Endothelial cell of umbilical vein (primary cell): ENCODE results near the gene LRRC28. TPM values are rescaled to one million over a fixed set of nuclear protein-coding genes. Genes with fewer than 3 reads are reported as not detected.

Source experiments
- BruUV-seq: library from RNA; stranded (reverse); fragments of 400-500 nt; replicated peaks from 2 replicates; lab custom pipeline; 2021; lab: Mats Ljungman, UMichigan
- CTCF ChIA-PET: fragments of 300-600, 350-600 bp; sonication (Branson Sonifier 250); formaldehyde crosslinking; loops from one replicate; lab custom pipeline; 2021; ENCODE audit warnings: antibody characterized with exemption, inconsistent platforms; lab: Charles Lee
- POLR2A ChIA-PET: fragments of 300-600, 350-600 bp; sonication (Branson Sonifier 250); formaldehyde crosslinking; loops from one replicate; lab custom pipeline; 2021; ENCODE audit warnings: antibody characterized with exemption, inconsistent platforms; lab: Charles Lee
- DNase-seq: peaks from one replicate; pipeline ENCODE4 v3.0.0-alpha.2; 2011; ENCODE audit warnings: low read depth, low spot score
- FAIRE-seq: peaks from 2 replicates; lab custom pipeline; 2011; peaks lifted over from hg19 to GRCh38; lab: Jason Lieb, UNC
- H2AFZ ChIP-seq: 2 replicates; pipeline ENCODE4 v1.6.0; 2012; ENCODE audit warnings: low read depth, low read length, control low read depth, inconsistent platforms
- H3K27ac ChIP-seq: 2 replicates; pipeline ENCODE4 v1.5.1; 2011; ENCODE audit warnings: low read depth, mild to moderate bottlenecking, control low read depth, low read length, moderate library complexity; ENCODE audit not compliant: insufficient read depth
- H3K27me3 ChIP-seq, 2 experiments: 2 replicates each; pipeline versions ENCODE4 v1.6.0 to v1.6.1; 2011; ENCODE audit warnings: low read length in 2 of 2, mixed read lengths in 1 of 2; ENCODE audit not compliant: control insufficient read depth in 2 of 2, insufficient read depth in 2 of 2
- H3K36me3 ChIP-seq, 2 experiments: 2 replicates in 1 of 2; 3 replicates in 1 of 2; pipeline ENCODE4 v1.5.1; 2011; ENCODE audit warnings: low read length in 2 of 2, mild to moderate bottlenecking in 1 of 2, moderate library complexity in 1 of 2; ENCODE audit not compliant: control insufficient read depth in 2 of 2, insufficient read depth in 2 of 2; ENCODE audit errors: extremely low read depth in 1 of 2
- H3K4me1 ChIP-seq: 3 replicates; pipeline ENCODE4 v1.5.1; 2011; ENCODE audit warnings: mild to moderate bottlenecking, low read length; ENCODE audit not compliant: control insufficient read depth, insufficient read depth; ENCODE audit errors: extremely low read depth
- H3K4me2 ChIP-seq: 2 replicates; pipeline ENCODE4 v1.6.1; 2011; ENCODE audit warnings: low read length, control low read depth, mixed read lengths; ENCODE audit not compliant: insufficient read depth
- H3K4me3 ChIP-seq, 3 experiments: fragments of 200-600 bp in 1 of 3; sonication (generic), shearing (Covaris generic) in 1 of 3; replicated peaks in 1 of 3; 2 replicates each; pipeline ENCODE4 v1.5.1; 2011 to 2016; ENCODE audit warnings: control low read depth in 3 of 3, low read length in 3 of 3, mild to moderate bottlenecking in 2 of 3, inconsistent platforms in 1 of 3, low read depth in 1 of 3, moderate library complexity in 1 of 3; ENCODE audit not compliant: insufficient read depth in 1 of 3
- H3K79me2 ChIP-seq: 2 replicates; pipeline ENCODE4 v1.6.0; 2012; ENCODE audit warnings: low read length, inconsistent platforms; ENCODE audit not compliant: control insufficient read depth, insufficient read depth
- H3K9ac ChIP-seq: replicated peaks from 2 replicates; pipeline ENCODE3; 2011; ENCODE audit warnings: low read length, control low read depth; ENCODE audit not compliant: insufficient read depth; ENCODE audit errors: extremely low read depth
- H3K9me1 ChIP-seq: replicated peaks from 3 replicates; pipeline ENCODE4 v1.6.0; 2011; ENCODE audit warnings: mild to moderate bottlenecking, low read length; ENCODE audit not compliant: control insufficient read depth, insufficient read depth; ENCODE audit errors: extremely low read depth
- H3K9me3 ChIP-seq: replicated peaks from 2 replicates; pipeline ENCODE4 v1.5.1; 2012; ENCODE audit warnings: low read length, inconsistent platforms; ENCODE audit not compliant: control insufficient read depth, insufficient read depth
- H4K20me1 ChIP-seq: replicated peaks from 2 replicates; pipeline ENCODE3; 2011; ENCODE audit warnings: mild to moderate bottlenecking, low read length; ENCODE audit not compliant: control insufficient read depth, insufficient read depth; ENCODE audit errors: extremely low read depth
- EZH2 ChIP-seq: IDR thresholded peaks from 2 replicates; pipeline ENCODE4 v1.6.1; 2012; ENCODE audit warnings: borderline replicate concordance, low read depth, mild to moderate bottlenecking, moderate library complexity, low read length, inconsistent platforms; ENCODE audit not compliant: severe bottlenecking
- FOS ChIP-seq: IDR thresholded peaks from 2 replicates; pipeline ENCODE4 v1.6.1; 2011; ENCODE audit warnings: mild to moderate bottlenecking, low read length, moderate library complexity, borderline replicate concordance; ENCODE audit not compliant: insufficient read depth
- GATA2 ChIP-seq: IDR thresholded peaks from 2 replicates; pipeline ENCODE4 v1.7.0; 2011; ENCODE audit warnings: low read depth, mild to moderate bottlenecking, moderate library complexity, mixed read lengths, low read length; ENCODE audit not compliant: insufficient read length, insufficient read depth
- JUN ChIP-seq: IDR thresholded peaks from 2 replicates; pipeline ENCODE4 v1.6.1; 2011; ENCODE audit warnings: borderline replicate concordance, low read depth; ENCODE audit not compliant: insufficient read length, insufficient read depth
- MYC ChIP-seq: IDR thresholded peaks from one replicate; pipeline ENCODE4 v1.6.1; 2011; ENCODE audit warnings: mild to moderate bottlenecking, low read depth, low read length
- POLR2A ChIP-seq: IDR thresholded peaks from 2 replicates; pipeline ENCODE4 v1.6.1; 2012; ENCODE audit warnings: low read depth, mild to moderate bottlenecking, control low read depth, low read length
- POLR2AphosphoS5 ChIP-seq: IDR thresholded peaks from 2 replicates; pipeline ENCODE4 v1.6.1; 2012; ENCODE audit warnings: low read depth, mild to moderate bottlenecking, control low read depth, low read length, moderate library complexity; ENCODE audit not compliant: insufficient read depth
- dilution Hi-C: fragments of 300-500 bp; cut with MboI; formaldehyde crosslinking; loops from one replicate; pipeline ENCODE4 v1.15.0; 2019; ENCODE audit warnings: low sequenced_read_pairs; ENCODE audit not compliant: extremely low pct_ligation_motif_present
- intact Hi-C: fragments of 100-400 bp; cut with micrococcal nuclease; formaldehyde crosslinking; loops from one replicate; pipeline ENCODE4 v1.10.0; 2022
- polyA plus RNA-seq, 4 experiments: library from polyadenylated mRNA; depleted of rRNA in 3 of 4; stranded (reverse) in 3 of 4; unstranded in 1 of 4; fragments of >200 nt; gene quantifications; 2 replicates each; pipeline versions ENCODE4 v1.2.1 to v1.2.3, GENCODE V29; 2011 to 2012; ENCODE audit warnings: missing spikeins in 1 of 4
- total RNA-seq: library from RNA; stranded (reverse); gene quantifications from 2 replicates; pipeline ENCODE4 v1.2.3, GENCODE V29; 2021
- TF ChIP-seq, protein P1 (sequence below): IDR thresholded peaks from 2 replicates; pipeline ENCODE4 v1.6.1; 2011; ENCODE audit not compliant: insufficient read depth, insufficient read length
- TF ChIP-seq, protein P2 (sequence below), 2 donors: IDR thresholded peaks; 1 replicate in 1 of 2; 2 replicates in 1 of 2; pipeline ENCODE4 v1.5.1; 2011; ENCODE audit warnings: low read length in 2 of 2, mild to moderate bottlenecking in 2 of 2, moderate library complexity in 2 of 2, control low read depth in 1 of 2, inconsistent platforms in 1 of 2, low read depth in 1 of 2; ENCODE audit not compliant: insufficient read depth in 1 of 2; ENCODE audit errors: extremely low read depth in 1 of 2

The LRRC28 gene
- total and polyA plus RNA-seq, 2 donors (not counting 3 experiments of a cell fraction or from before 2014, with no cell fraction given), result 19.6 to 26.7 TPM

DNA sequence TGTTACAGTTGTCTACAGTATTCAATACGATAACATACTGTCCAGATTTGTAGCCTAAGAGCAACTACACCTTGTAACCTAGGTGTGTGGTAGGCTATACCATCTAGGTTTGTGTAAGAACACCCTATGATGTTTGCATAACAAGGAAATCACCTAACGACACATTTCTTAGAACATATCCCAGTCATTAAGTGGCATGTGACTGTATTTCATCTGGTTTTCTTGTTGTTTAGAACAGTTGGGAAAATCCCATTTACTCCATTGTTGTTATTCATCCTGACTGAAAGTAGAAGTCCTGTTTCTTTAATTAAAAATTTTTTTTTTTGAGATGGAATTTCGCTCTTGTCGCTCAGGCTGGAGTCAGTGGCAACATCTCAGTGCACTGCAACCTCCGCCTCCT lies 31.3 kb downstream of the LRRC28 start:
- no TSS peak for BruUV-seq
- Histone ChIP-seq H3K9me1 (no peaks in the 10 kb centered on the region), H3K27me3 (no peaks in the 10 kb centered on the region), H3K4me2 (no peak overlapping the region), H3K79me2 (no peaks in the 10 kb centered on the region), H3K9me3 (no peaks in the 10 kb centered on the region), H3K9ac (no peak overlapping the region), H3K4me1 (peaks cover 15% of the 10 kb centered on the region), H2AFZ (no peak overlapping the region), H4K20me1 (no peaks in the 10 kb centered on the region), H3K27ac (no peak overlapping the region), H3K4me3 (no peak overlapping the region), H3K36me3 (no peaks in the 10 kb centered on the region)
- TF ChIP-seq POLR2A, result no peak
- no peak for TF ChIP-seq MYC
- no peak for TF ChIP-seq FOS
- TF ChIP-seq POLR2AphosphoS5, result no peak
- no peak for TF ChIP-seq GATA2
- no peak for TF ChIP-seq JUN
- TF ChIP-seq EZH2, result no peak
- TF ChIP-seq, protein P1, sequence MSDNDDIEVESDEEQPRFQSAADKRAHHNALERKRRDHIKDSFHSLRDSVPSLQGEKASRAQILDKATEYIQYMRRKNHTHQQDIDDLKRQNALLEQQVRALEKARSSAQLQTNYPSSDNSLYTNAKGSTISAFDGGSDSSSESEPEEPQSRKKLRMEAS, result no peak
- TF ChIP-seq, protein P2, sequence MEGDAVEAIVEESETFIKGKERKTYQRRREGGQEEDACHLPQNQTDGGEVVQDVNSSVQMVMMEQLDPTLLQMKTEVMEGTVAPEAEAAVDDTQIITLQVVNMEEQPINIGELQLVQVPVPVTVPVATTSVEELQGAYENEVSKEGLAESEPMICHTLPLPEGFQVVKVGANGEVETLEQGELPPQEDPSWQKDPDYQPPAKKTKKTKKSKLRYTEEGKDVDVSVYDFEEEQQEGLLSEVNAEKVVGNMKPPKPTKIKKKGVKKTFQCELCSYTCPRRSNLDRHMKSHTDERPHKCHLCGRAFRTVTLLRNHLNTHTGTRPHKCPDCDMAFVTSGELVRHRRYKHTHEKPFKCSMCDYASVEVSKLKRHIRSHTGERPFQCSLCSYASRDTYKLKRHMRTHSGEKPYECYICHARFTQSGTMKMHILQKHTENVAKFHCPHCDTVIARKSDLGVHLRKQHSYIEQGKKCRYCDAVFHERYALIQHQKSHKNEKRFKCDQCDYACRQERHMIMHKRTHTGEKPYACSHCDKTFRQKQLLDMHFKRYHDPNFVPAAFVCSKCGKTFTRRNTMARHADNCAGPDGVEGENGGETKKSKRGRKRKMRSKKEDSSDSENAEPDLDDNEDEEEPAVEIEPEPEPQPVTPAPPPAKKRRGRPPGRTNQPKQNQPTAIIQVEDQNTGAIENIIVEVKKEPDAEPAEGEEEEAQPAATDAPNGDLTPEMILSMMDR (IDR thresholded peaks at IDR 0.05; ENCODE audit: extremely low read depth in 1 of 2, insufficient read depth in 1 of 2, low read depth in 1 of 2, low read length in 2 of 2), result no peak
- dilution Hi-C loops, result loop anchor here (25.0 kb wide), 1 partner anchor 430 kb away; no protein-coding TSS in a partner anchor
- FAIRE-seq, result no peak
- intact Hi-C loops, result no loop called here
- POLR2A ChIA-PET, result no interaction called here
- peak; percentile 25 for DNase-seq
- CTCF ChIA-PET, result interaction anchor here (2.0 to 10.7 kb wide), 4 partner anchors 10 to 474 kb away, joined by 14 to 223 read pairs (median 22); no protein-coding TSS in a partner anchor
